ENCODE results near the gene MYORG.
"Not testable (repeated sequence)": the region's sequence is repeated elsewhere in the genome, so short reads cannot be mapped to it uniquely, and the experiment has no call there.

Gene MYORG

DNA sequence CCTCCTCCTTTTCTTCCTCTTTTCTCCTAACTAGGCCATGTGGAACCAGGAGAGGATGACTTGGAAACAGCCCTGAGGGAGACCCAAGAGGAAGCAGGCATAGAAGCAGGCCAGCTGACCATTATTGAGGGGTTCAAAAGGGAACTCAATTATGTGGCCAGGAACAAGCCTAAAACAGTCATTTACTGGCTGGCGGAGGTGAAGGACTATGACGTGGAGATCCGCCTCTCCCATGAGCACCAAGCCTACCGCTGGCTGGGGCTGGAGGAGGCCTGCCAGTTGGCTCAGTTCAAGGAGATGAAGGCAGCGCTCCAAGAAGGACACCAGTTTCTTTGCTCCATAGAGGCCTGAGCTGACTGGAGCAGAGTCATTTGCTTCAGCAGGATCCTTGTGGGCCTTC is 33.6 kb downstream of the MYORG start:
- Histone ChIP-seq H3K79me2 (ENCODE audit: insufficient read depth, low read length) (no peaks in the 10 kb centered on the region), H3K4me3 (ENCODE audit: low read length, poor library complexity, severe bottlenecking) (no peak overlapping the region), H3K27me3 (ENCODE audit: insufficient read depth, low read length, poor library complexity, severe bottlenecking) (no peaks in the 10 kb centered on the region), H4K20me1 (ENCODE audit: insufficient read depth, low read length, poor library complexity, severe bottlenecking) (no peaks in the 10 kb centered on the region), H3K36me3 (ENCODE audit: insufficient read depth, low read length) (peaks cover 28% of the 10 kb centered on the region; the same call in 1 of the 2 replicates), H2AFZ (ENCODE audit: low read length) (no peak overlapping the region), H3F3A (ENCODE audit: low read depth) (no peaks in the 10 kb centered on the region), H3K4me2 (ENCODE audit: low read depth, low read length, poor library complexity, severe bottlenecking) (no peak overlapping the region), H3K9me3 (ENCODE audit: insufficient read depth, low read depth, low read length) (no peaks in the 10 kb centered on the region), H3K9me2 (replicated peaks; ENCODE audit: low read depth, low read length) (no peaks in the 10 kb centered on the region), H3K4me1 (ENCODE audit: insufficient read depth, low read length, poor library complexity, severe bottlenecking) (no peaks in the 10 kb centered on the region), H3K9ac (ENCODE audit: low read depth, low read length, poor library complexity, severe bottlenecking) (no peak overlapping the region)
- TF ChIP-seq, protein P1, sequence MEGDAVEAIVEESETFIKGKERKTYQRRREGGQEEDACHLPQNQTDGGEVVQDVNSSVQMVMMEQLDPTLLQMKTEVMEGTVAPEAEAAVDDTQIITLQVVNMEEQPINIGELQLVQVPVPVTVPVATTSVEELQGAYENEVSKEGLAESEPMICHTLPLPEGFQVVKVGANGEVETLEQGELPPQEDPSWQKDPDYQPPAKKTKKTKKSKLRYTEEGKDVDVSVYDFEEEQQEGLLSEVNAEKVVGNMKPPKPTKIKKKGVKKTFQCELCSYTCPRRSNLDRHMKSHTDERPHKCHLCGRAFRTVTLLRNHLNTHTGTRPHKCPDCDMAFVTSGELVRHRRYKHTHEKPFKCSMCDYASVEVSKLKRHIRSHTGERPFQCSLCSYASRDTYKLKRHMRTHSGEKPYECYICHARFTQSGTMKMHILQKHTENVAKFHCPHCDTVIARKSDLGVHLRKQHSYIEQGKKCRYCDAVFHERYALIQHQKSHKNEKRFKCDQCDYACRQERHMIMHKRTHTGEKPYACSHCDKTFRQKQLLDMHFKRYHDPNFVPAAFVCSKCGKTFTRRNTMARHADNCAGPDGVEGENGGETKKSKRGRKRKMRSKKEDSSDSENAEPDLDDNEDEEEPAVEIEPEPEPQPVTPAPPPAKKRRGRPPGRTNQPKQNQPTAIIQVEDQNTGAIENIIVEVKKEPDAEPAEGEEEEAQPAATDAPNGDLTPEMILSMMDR (conservative IDR thresholded peaks at IDR 0.05; ENCODE audit: low read length): no peak
- no peak for TF ChIP-seq EZH2phosphoT487 (IDR thresholded peaks at IDR 0.05; ENCODE audit: borderline replicate concordance)

DNA sequence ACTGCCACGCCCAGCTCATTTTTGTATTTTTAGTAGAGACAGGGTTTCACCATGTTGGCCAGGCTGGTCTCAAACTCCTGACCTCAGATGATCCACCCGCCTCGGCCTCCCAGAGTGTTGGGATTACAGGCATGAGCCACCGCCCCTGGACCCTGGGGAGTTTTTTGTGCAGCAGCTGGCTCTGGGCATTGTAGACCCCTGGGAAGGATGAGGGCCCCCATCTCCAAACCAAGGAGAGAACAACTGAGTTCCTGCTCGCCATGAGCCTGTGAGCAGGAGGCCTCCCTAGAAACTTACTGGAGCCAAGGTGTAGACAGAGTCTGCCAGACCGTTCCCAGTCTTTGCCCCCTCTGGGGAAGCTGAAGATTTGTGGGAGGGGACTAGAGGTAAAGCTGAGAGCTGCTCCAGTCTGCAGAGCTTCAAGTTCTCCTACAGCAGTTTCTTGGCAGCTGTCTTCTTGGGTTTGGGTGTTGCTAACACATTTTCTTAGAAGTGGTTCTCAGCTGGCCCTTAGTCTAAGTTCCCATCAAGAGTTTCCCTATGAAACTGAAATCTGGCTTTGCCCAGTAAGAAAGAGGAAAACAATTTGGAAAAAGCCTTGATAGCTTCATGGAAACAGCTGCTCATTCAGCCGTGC is 34.9 kb downstream of the MYORG start:
- no peaks in the 10 kb centered on the region for H3K4me1 ChIP-seq (ENCODE audit: insufficient read depth, low read length, poor library complexity, severe bottlenecking)
- H4K20me1 ChIP-seq (ENCODE audit: insufficient read depth, low read length, poor library complexity, severe bottlenecking): no peaks in the 10 kb centered on the region
- no peaks in the 10 kb centered on the region for H3F3A ChIP-seq (ENCODE audit: low read depth)
- no peaks in the 10 kb centered on the region for H3K9me3 ChIP-seq (ENCODE audit: insufficient read depth, low read depth, low read length)
- H3K79me2 ChIP-seq (ENCODE audit: insufficient read depth, low read length): no peaks in the 10 kb centered on the region
- peaks cover 28% of the 10 kb centered on the region; the same call in 1 of the 2 replicates for H3K36me3 ChIP-seq (ENCODE audit: insufficient read depth, low read length)
- no peak overlapping the region for H2AFZ ChIP-seq (ENCODE audit: low read length)
- no peak overlapping the region for H3K4me2 ChIP-seq (ENCODE audit: low read depth, low read length, poor library complexity, severe bottlenecking)
- H3K9ac ChIP-seq (ENCODE audit: low read depth, low read length, poor library complexity, severe bottlenecking): no peak overlapping the region
- TF ChIP-seq, protein P1 (conservative IDR thresholded peaks at IDR 0.05; ENCODE audit: low read length): no peak
- TF ChIP-seq EZH2phosphoT487 (IDR thresholded peaks at IDR 0.05; ENCODE audit: borderline replicate concordance): no peak
- H3K9me2 ChIP-seq (replicated peaks; ENCODE audit: low read depth, low read length): no peaks in the 10 kb centered on the region
- no peaks in the 10 kb centered on the region for H3K27me3 ChIP-seq (ENCODE audit: insufficient read depth, low read length, poor library complexity, severe bottlenecking)
- no peak overlapping the region for H3K4me3 ChIP-seq (ENCODE audit: low read length, poor library complexity, severe bottlenecking)

DNA sequence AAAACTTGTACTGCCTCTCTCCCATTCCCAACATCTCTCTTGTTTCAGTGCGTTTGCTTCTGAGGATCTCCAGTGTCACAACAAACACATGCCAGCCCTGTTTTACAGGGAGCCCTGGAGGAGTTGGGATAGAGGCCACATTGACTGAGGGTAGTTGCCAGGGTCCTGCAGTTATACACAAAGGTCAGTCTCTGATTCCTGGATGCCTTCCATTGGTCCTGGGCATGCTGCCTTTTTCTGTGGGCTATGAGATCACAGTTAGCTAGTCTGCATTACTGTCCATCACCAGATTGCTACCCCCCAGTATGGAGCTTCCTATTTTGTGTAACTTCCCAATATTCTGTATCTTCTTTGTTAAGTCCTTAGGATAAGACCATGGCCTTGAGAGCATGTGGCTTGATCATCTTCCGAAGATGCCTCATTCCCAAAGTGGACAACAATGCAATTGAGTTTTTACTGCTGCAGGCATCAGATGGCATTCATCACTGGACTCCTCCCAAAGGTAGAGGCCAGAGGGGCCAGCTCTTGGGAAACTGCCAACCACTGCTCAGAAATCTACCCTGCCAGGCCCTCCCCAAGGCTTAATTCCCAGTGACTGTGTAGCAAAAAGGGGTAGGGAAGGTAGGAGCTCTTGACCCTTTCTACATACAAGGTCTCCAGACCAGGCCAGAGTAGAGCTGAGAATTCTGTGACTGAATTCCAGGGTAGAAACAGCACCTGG is 37.9 kb downstream of the MYORG start:
- no peaks in the 10 kb centered on the region for H3K27me3 ChIP-seq (ENCODE audit: insufficient read depth, low read length, poor library complexity, severe bottlenecking)
- H3K4me2 ChIP-seq (ENCODE audit: low read depth, low read length, poor library complexity, severe bottlenecking): no peak overlapping the region
- no peaks in the 10 kb centered on the region for H3K79me2 ChIP-seq (ENCODE audit: insufficient read depth, low read length)
- no peaks in the 10 kb centered on the region for H3K9me2 ChIP-seq (replicated peaks; ENCODE audit: low read depth, low read length)
- peaks cover 27% of the 10 kb centered on the region; the same call in 1 of the 2 replicates for H3K36me3 ChIP-seq (ENCODE audit: insufficient read depth, low read length)
- H3F3A ChIP-seq (ENCODE audit: low read depth): no peaks in the 10 kb centered on the region
- no peak overlapping the region for H3K9ac ChIP-seq (ENCODE audit: low read depth, low read length, poor library complexity, severe bottlenecking)
- H4K20me1 ChIP-seq (ENCODE audit: insufficient read depth, low read length, poor library complexity, severe bottlenecking): no peaks in the 10 kb centered on the region
- H3K9me3 ChIP-seq (ENCODE audit: insufficient read depth, low read depth, low read length): no peaks in the 10 kb centered on the region
- no peak overlapping the region for H3K4me3 ChIP-seq (ENCODE audit: low read length, poor library complexity, severe bottlenecking)
- no peaks in the 10 kb centered on the region for H3K4me1 ChIP-seq (ENCODE audit: insufficient read depth, low read length, poor library complexity, severe bottlenecking)
- H2AFZ ChIP-seq (ENCODE audit: low read length): no peak overlapping the region
- no peak for TF ChIP-seq EZH2phosphoT487 (IDR thresholded peaks at IDR 0.05; ENCODE audit: borderline replicate concordance)
- TF ChIP-seq, protein P1 (conservative IDR thresholded peaks at IDR 0.05; ENCODE audit: low read length): no peak

DNA sequence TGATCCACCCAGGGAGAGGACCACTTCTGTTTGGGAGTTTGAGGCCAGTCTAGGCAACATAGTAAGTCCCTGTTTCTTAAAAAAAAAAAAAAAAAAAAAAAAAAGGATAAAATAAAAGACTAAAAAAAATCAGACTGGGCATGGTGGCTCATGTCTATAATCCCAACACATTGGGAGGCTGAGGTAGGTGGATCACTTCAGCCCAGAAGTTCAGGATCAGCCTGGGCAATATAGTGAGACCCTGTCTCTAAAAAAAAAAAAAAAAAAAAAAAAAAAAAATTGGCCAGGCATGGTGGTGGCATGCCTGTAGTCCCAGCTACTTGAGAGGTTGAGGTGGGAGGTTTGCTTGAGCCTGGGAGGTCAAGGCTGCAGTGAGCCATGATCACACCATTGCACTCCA is 38.6 kb downstream of the MYORG start:
- H2AFZ ChIP-seq (ENCODE audit: low read length); H4K20me1 ChIP-seq (ENCODE audit: insufficient read depth, low read length, poor library complexity, severe bottlenecking); H3K9ac ChIP-seq (ENCODE audit: low read depth, low read length, poor library complexity, severe bottlenecking); H3K27me3 ChIP-seq (ENCODE audit: insufficient read depth, low read length, poor library complexity, severe bottlenecking); H3K4me1 ChIP-seq (ENCODE audit: insufficient read depth, low read length, poor library complexity, severe bottlenecking); H3F3A ChIP-seq (ENCODE audit: low read depth); H3K9me2 ChIP-seq (replicated peaks; ENCODE audit: low read depth, low read length); H3K79me2 ChIP-seq (ENCODE audit: insufficient read depth, low read length); H3K9me3 ChIP-seq (ENCODE audit: insufficient read depth, low read depth, low read length); H3K4me2 ChIP-seq (ENCODE audit: low read depth, low read length, poor library complexity, severe bottlenecking); H3K4me3 ChIP-seq (ENCODE audit: low read length, poor library complexity, severe bottlenecking): not testable (repeated sequence)
- H3K36me3 ChIP-seq (ENCODE audit: insufficient read depth, low read length): peaks cover 19% of the 10 kb centered on the region; the same call in 1 of the 2 replicates

Data from Loucy (cell line).